CD4-positive, alpha-beta T cell treated with Interferon alpha-2 for 1 hour (primary cell): ENCODE results near the gene ATP4B.
A peak's percentile ranks its signal among the peaks of the same experiment; 100 is the strongest.
"Not testable (repeated sequence)": the region's sequence is repeated elsewhere in the genome, so short reads cannot be mapped to it uniquely, and the experiment has no call there.

Experiments
- DNase-seq, 2 donors: peaks; one replicate each; pipeline ENCODE4 v3.0.0-alpha.2; 2020 to 2022

Gene ATP4B

DNA sequence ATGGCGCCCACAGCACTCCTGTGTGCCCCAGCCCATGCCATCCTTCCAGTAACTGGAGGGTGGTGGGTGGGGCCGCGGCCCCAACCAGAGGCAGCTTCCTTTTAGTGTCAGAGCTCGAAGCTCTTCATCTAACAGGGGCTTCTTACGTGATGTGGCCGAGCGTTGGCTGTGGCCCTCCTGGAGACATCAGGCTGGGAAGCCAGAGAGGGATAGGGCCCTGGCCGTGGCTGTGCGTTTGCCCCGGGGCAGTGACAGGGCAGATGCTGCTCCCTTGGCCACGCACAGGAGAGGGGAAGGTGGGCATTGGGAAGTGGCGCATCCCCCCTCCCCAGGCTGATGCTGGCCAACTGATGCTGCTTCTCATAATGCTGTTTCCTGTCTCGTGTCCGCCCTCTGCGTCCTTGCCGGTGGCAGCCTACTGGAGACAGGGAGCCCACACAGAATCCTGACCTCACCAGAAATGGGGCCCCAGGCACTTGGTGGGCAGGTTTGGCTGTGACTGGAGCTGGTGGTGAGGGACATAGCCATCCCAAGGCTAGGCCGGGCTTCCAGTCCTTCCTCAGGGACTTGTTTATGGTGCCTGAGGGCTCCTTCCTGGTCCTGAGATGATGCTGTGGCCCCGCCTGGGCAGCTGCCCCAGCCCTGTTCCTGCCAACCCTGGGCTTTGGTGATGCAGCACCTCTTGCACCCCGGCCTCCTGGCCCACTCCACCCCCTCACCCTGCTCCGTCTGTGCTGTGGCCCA, 34.3 kb downstream of the ATP4B start:
- no peak for DNase-seq

GRCh38 chr13:113622791-113623490, 35.1 kb downstream of the ATP4B start:
- DNase-seq: no peak

DNA sequence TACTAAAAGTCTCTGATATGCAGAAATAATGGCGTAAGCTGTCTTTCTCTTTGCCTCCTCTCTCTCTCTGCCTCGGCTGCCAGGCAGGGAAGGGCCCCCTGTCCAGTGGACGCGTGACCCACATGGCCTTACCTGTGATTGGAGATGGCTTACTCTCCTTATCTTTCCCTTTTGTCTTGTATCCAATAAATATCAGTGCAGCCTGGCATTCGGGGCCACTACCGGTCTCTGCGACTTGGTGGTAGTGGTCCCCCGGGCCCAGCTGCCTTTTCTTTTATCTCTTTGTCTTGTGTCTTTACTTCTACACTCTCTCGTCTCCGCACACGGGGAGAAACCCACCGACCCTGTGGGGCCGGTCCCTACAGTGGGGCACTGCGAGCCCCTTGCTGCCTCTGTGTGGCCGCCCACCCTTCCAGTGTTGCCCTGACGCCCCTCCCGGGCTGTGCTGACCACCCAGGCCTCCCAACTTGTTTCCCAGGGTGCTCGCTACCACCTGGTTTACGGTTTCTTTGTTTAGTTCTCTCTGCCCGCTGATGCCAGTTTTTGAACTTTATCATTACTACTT, 35.9 kb downstream of the ATP4B start:
- not testable (repeated sequence) for DNase-seq

DNA sequence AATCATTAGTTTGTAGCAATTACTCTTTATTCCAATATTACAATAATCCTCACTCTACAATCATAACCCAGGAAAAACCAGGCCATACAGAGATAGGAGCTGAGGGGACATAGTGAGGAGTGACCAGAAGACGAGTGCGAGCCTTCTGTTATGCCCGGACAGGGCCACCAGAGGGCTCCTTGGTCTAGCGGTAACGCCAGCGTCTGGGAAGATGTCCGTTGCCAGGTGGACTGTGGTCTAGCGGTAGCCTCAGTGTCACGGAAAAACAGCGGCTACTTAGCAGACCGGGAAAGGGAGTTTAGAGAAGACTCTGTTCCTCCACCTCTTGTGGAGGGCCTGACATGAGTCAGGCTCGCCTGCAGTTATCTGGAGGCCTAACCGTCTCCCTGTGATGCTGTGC, 36.5 kb downstream of the ATP4B start:
- not testable (repeated sequence) for DNase-seq

- no peak for DNase-seq
These were observed 37.0 kb downstream of the ATP4B start for GRCh38 chr13:113621046-113621445.

- no peak for DNase-seq
These were observed 37.8 kb downstream of the ATP4B start for GRCh38 chr13:113620036-113620796.

GRCh38 chr13:113618455-113618854, 39.5 kb downstream of the ATP4B start:
- DNase-seq: no peak

DNA sequence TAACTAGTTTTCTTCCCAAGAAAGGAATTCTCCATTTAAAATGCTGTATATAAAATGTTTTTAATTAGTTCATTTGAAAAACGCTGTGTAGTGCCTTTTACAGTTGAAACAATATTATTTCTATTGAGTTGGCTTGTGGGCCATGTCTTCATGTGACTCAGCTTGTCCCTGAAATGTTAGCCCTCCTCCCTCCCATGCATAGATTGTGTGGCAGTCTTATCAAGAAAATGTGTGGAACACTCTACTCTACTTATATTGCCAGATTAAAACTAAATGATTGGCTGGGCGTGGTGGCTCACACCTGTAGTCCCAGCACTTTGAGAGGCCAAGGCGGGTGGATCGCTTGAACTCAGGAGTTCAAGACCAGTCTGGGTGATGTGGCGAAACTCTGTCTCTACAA, 40.0 kb downstream of the ATP4B start:
- no peak for DNase-seq

- DNase-seq: no peak
These were observed 40.8 kb downstream of the ATP4B start for GRCh38 chr13:113616991-113617749.

DNA sequence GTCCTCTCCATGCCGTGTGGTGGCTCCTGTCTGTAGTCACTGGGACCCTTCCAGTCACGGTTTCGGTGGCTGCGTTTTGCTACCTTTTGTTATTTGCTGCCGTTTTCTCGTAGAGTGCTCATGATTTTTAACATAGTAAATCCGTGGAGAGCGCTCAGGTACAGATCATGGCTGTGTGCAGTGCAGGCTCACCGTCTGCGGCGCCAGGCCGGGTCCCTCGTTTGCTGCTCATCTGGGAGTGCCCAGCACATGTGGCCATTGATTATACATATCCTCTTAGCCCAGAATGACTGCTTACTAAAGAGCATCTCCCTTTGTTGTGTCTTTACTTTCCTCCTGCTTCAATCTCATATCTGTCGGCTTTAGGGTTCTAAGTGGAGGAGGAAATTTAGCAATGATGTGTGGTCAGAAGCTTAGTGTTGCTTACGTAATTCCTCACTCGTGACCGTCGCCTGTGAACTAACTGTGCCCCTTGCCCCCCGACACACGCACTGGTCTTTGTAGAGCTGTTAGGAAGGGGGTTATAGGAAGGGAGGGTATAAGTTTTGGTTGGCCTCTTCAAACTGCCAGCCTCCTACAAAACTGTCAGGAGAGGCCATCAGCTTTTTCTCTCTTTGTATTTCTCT, 41.6 kb downstream of the ATP4B start:
- peak in 1 of 2 donors; percentile 18 for DNase-seq

DNA sequence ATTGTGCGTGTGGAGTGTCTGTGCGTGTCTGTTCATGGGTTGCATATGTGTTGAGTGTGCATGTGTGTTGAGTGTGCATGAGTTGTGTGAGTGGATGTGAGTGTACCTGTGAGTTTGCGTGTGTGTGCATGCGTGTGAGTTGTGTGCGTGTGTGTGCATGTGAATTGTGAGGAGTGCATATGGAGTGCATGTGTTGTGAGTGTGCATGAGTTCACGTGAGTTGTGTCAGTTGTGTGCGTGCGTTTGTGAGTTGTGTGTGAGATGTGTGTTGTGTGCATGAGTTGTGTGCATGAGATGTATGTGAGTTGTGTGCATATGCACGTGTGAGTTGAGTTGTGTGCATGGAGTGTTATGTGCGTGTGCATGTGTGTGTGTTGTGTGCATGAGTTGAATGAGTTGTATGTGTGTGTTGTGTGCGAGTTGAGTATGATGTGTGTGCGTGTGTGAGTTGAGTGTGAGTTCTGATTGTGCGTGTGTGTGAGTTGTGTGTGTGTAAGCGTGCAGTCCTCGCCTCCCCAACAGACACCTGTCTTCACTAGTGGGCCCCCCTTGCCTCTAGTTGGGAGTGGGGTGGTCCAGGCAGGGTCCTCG, 44.1 kb downstream of the ATP4B start:
- no peak for DNase-seq

DNA sequence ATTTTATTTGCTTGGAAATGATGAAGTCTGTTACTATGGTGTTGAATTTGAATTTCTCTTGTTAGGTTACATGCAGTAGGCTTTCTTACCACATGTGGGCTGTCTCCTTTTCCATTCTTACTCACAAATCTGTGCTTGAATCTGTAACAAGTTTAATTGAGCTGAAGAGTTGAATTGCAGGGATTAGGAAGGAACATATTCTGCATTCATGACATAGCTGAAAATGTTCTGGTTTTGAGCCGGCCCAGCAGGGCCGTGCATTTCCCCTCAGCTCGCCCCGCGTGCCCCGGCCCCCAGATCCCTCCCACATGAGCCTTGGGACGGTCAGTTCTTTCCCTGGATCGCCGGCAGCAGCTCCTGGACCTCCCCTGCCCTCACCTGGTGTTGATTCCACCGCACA, 45.4 kb downstream of the ATP4B start:
- no peak for DNase-seq

- no peak for DNase-seq
These were observed 46.0 kb downstream of the ATP4B start for GRCh38 chr13:113611996-113612395.

- DNase-seq: no peak
These were observed 47.7 kb downstream of the ATP4B start for GRCh38 chr13:113610266-113610665.

- DNase-seq: no peak
These were observed 48.4 kb downstream of the ATP4B start for GRCh38 chr13:113609616-113610015.

- DNase-seq: no peak
These were observed 48.9 kb downstream of the ATP4B start for GRCh38 chr13:113608967-113609533.

DNA sequence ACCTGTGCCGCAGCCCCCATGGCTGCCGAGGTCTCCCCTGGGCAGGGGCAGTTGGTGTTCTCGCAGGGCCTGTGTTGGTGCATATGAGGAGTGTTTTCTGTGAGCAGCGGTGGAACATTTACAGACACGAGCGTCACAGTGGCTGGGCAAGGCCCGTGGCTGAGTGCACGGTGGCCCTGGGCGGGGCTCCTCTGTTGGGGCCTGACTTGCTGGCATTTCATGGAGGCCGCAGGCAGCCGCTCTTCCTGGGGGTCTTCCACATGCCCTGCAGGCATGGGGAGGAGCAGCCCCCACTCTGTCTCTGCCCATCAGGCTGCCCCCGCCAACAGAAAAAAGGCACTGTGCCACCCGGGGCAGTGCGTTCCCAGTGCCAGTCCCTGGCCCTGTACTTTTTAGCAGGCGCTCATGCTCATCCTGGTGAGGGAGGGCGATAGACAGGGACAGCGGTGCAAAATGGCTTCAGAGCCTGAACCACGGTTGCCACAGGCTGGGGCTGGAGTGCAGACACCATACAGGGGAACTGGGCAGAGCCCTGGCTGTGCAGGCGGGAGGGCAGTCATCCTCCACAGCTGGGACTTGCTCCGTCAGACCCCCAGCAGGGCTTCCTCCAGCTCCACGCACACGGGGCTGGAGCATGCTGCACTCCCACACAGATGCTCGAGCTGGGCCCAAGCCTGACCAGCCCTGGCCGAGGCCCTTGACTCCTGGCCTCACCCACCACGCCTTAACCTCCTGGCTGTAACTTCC, 49.9 kb downstream of the ATP4B start:
- no peak for DNase-seq

- DNase-seq: peak in 1 of 2 donors; percentile 77
These were observed 50.7 kb downstream of the ATP4B start for GRCh38 chr13:113607056-113607888.

DNA sequence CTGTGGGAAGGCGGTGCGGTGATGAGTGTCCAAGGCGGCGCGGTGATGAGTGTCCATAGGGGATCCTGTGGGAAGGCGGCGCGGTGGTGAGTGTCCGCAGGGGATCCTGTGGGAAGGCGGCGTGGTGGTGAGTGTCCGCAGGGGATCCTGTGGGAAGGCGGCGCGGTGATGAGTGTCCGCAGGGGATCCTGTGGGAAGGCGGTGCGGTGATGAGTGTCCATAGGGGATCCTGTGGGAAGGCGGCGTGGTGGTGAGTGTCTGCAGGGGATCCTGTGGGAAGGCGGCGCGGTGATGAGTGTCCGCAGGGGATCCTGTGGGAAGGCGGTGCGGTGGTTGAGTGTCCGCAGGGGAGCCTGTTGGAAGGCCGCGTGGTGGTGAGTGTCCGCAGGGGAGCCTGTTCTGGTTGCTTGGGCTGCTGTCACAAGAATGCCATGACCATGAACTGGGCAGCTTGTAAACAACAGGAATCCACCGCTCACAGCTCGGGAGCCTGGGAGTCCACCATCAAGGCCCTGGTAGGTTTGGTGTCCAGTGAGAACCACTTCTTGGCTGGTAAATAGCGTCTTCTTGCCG, 52.0 kb downstream of the ATP4B start:
- DNase-seq: no peak
